ENCODE measurements around the gene PTOV1.
A peak's percentile ranks its signal among the peaks of the same experiment; 100 is the strongest.

Gene PTOV1

DNA sequence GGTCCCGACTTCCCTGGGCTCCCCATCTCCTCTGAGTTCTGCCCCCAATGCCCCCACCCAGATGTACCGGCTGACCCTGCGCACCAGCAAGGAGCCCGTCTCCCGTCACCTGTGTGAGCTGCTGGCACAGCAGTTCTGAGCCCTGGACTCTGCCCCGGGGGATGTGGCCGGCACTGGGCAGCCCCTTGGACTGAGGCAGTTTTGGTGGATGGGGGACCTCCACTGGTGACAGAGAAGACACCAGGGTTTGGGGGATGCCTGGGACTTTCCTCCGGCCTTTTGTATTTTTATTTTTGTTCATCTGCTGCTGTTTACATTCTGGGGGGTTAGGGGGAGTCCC, 44.4 kb upstream of the PTOV1 start:
- TF ChIP-seq, protein P1, sequence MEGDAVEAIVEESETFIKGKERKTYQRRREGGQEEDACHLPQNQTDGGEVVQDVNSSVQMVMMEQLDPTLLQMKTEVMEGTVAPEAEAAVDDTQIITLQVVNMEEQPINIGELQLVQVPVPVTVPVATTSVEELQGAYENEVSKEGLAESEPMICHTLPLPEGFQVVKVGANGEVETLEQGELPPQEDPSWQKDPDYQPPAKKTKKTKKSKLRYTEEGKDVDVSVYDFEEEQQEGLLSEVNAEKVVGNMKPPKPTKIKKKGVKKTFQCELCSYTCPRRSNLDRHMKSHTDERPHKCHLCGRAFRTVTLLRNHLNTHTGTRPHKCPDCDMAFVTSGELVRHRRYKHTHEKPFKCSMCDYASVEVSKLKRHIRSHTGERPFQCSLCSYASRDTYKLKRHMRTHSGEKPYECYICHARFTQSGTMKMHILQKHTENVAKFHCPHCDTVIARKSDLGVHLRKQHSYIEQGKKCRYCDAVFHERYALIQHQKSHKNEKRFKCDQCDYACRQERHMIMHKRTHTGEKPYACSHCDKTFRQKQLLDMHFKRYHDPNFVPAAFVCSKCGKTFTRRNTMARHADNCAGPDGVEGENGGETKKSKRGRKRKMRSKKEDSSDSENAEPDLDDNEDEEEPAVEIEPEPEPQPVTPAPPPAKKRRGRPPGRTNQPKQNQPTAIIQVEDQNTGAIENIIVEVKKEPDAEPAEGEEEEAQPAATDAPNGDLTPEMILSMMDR (IDR thresholded peaks at IDR 0.05; ENCODE audit: control insufficient read depth, insufficient read depth, low read depth, low read length, missing control alignments) = no peak
- no peak overlapping the region for H3K4me3 ChIP-seq (ENCODE audit: control insufficient read depth, low read depth, low read length)
- DNase-seq (ENCODE audit: low read depth) = no peak

DNA sequence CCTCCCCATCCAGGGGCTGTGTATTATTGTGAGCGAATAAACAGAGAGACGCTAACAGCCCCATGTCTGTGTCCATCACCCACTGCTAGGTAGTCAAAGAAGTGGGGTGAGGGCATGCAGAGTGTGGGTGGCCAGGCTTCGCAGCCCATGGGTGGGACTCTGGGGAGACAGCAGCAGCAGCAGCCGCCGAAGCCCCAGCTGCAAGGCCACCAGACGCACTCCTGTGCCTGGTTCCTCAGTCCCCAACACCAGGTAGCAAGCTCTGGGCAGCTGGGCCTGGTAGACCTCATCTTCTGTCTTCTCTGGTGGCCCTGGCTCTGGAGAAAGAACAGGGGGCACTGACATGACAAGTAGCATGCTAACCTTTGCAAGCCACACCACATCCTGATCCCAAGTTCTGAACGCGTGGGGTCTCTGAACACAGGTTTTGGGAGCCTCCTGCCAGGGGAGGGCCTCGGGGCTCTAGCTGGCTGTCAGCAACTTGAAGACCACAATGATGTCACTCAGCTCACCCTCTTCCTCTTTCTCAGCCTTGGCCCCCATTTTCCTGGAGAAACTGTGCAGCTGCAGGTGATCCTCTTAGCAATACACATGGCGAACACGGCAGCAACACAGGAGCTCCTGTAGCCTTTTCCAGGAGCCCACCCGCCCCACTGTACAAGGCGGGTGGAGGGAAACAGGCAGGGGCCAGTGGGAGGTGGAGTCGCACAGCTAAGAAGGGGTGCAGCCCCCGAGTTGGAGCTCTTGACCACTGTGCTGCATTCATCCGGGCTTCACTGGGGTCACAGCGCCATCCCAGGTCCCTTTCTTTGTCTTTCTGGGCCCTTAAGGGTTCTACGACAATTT, 43.7 kb upstream of the PTOV1 start:
- no peak for DNase-seq (ENCODE audit: low read depth)
- H3K4me3 ChIP-seq (ENCODE audit: control insufficient read depth, low read depth, low read length) = no peak overlapping the region
- TF ChIP-seq, protein P1 (IDR thresholded peaks at IDR 0.05; ENCODE audit: control insufficient read depth, insufficient read depth, low read depth, low read length, missing control alignments) = no peak

DNA sequence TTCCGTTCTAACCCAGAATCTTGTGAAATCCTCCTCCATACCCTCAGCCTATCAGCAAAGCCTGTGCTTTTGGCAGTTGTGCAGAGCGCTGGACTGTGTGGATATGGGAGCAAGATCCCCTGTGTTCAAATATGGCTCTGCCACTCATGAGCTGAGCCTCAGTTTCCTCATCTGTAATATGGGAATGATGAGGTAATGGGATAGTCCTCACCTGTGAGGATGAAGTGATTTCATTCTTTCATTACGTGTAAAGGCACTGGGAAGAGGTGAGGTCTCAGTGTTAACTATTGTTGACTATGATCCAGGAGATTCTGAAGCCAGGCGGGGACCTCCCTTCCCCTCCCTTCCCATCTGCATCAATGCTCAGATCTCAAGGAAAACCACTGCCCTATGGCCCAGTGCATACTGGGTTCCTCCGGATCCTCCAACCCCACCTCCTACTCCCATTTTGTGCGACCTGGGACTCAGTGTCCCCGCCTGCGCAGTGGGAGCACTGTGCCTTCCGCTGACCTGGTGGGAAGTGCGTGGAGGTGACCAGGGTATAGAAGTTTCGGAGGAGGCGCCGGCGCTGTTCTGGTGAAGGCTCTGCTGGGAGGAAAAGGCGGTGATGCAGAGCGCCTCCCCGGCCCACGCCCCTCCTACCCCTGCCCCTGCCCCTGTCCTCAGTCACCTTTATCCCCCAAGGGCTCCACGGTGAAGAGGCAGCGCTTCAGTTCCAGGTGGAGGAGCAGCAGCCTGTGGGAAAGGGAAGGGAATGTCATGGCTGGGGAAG, 42.9 kb upstream of the PTOV1 start:
- TF ChIP-seq, protein P1 (IDR thresholded peaks at IDR 0.05; ENCODE audit: control insufficient read depth, insufficient read depth, low read depth, low read length, missing control alignments) = no peak
- peak overlapping the region; percentile 72; the same call in 1 of the 2 replicates for H3K4me3 ChIP-seq (ENCODE audit: control insufficient read depth, low read depth, low read length)
- DNase-seq (ENCODE audit: low read depth) = no peak

DNA sequence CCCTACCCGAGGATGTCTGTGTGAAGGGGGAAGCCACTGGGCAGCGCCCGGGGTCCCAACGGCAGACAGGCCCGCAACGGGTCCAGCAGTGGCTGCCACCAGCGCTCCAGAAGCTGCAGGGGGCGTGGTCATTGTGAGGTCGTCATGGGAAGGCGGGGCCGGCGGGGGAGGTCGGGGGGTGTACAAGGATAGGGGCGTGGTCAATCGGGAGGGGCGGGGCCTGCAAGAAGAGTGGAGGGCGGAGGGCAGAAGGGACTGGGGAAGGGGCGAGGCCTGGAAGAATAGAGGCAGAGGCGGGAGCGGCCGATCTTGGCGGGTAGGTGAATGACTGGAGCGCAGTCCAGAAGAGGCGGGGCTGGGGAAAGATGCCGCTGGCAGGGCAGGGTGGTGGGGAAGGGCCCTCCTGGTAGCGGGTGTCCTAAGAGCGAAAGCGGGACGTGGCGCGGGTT, 42.2 kb upstream of the PTOV1 start:
- peak; percentile 24 for DNase-seq (ENCODE audit: low read depth)
- H3K4me3 ChIP-seq (ENCODE audit: control insufficient read depth, low read depth, low read length) = peak overlapping the region; percentile 72
- TF ChIP-seq, protein P1 (IDR thresholded peaks at IDR 0.05; ENCODE audit: control insufficient read depth, insufficient read depth, low read depth, low read length, missing control alignments) = no peak

DNA sequence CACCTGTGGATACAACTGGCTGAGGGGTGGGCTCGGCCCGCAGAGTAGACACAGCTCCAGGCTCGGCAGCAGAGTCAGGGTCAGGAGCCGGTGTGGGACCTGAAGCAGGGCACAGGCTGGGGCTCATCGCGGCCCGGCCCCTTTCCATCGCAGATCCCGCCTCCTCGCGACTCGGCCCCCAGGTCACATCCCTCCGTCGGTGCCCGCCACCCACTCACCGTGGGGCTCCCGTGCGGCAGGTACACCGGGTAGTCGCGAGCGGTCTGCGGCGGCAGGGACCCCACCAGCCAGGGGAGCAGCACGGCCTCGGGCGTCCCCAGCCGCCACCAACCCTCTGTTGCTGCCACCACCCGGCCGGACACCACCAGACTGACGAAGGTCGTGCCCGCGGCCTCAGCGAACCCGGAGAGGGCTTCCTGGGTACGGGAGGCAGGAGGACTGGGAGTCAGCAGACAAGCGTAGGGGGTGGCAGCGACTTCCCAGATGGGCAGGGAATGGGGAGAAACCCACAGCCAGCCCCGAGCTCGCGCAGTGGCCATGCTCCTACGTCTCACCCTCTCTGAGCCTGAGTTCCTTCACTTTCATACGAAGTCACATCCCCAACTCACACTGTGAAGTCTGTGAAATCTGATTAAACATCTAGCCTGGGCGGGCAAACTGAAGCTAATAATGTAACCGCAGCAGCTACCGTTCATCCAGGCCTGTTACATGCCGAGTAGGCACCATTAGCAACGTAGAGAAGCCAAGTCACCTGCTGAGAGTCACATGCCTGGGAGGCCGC, 41.6 kb upstream of the PTOV1 start:
- peak overlapping the region; percentile 72 for H3K4me3 ChIP-seq (ENCODE audit: control insufficient read depth, low read depth, low read length)
- DNase-seq (ENCODE audit: low read depth) = no peak
- TF ChIP-seq, protein P1 (IDR thresholded peaks at IDR 0.05; ENCODE audit: control insufficient read depth, insufficient read depth, low read depth, low read length, missing control alignments) = no peak

DNA sequence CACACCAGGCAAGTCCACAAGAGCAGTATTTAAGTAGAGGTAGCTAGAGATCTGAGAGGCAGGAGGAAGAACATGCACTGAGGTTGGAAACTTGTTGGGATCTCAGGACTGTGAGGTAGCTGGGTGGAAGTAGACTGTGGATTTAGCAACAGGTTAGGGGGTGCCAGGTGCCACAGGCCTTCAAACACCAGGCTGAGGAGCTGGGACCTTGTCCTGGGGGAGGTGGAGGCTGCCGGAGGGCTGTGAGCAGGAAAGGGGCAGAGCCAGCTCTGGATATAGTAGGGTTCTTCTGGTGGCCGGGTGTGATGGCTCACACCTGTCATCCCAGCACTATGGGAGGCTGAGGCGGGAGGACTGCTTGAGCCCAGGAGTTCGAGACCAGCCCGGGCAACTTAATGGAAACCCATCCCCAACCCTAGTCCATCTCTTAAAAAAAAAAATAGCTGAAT, 41.0 kb upstream of the PTOV1 start:
- H3K4me3 ChIP-seq (ENCODE audit: control insufficient read depth, low read depth, low read length) = no peak overlapping the region
- no peak for DNase-seq (ENCODE audit: low read depth)
- TF ChIP-seq, protein P1 (IDR thresholded peaks at IDR 0.05; ENCODE audit: control insufficient read depth, insufficient read depth, low read depth, low read length, missing control alignments) = no peak
